Uterus (tissue), 4 donors: Measurements from ENCODE around the gene SLC16A7. TPM values are rescaled to one million over a fixed set of nuclear protein-coding genes. Genes with fewer than 3 reads are reported as not detected.

Experiments used
- DNase-seq, 2 donors: peaks; one replicate each; pipeline ENCODE4 v3.0.0-alpha.2; 2019 to 2020
- H3K27ac ChIP-seq, 2 donors: fragments of 200-600 bp; sonication (generic); 1 replicate in 1 of 2; 2 replicates in 1 of 2; pipeline ENCODE4 v1.5.1; 2016 to 2018
- H3K27me3 ChIP-seq, 2 donors: fragments of 200-600 bp; sonication (generic); one replicate each; pipeline ENCODE4 v1.5.1; 2018 to 2019; ENCODE audit warnings: control low read depth in 1 of 2
- H3K36me3 ChIP-seq, 2 donors: fragments of 200-600 bp; sonication (generic); one replicate each; pipeline ENCODE4 v1.5.1; 2019; ENCODE audit warnings: control low read depth in 1 of 2
- H3K4me1 ChIP-seq, 2 donors: fragments of 200-600 bp; sonication (generic); one replicate each; pipeline ENCODE4 v1.5.1; 2018 to 2019; ENCODE audit warnings: control low read depth in 1 of 2
- H3K4me3 ChIP-seq, 2 donors: fragments of 200-600 bp; sonication (generic); 1 replicate in 1 of 2; 2 replicates in 1 of 2; pipeline ENCODE4 v1.5.1; 2018 to 2019; ENCODE audit warnings: mild to moderate bottlenecking in 1 of 2
- H3K9me3 ChIP-seq, 2 donors: fragments of 200-600 bp; sonication (generic); one replicate each; pipeline ENCODE4 v1.5.1; 2019; ENCODE audit warnings: control low read depth in 1 of 2
- POLR2A ChIP-seq, 2 donors: fragments of 450-650 bp; IDR thresholded peaks; one replicate each; pipeline ENCODE4 v1.6.1; 2016; ENCODE audit warnings: antibody characterized with exemption in 2 of 2, mild to moderate bottlenecking in 1 of 2, moderate library complexity in 1 of 2
- intact Hi-C: fragments of 100-400 bp; cut with DNase I; formaldehyde crosslinking; loops from one replicate; pipeline ENCODE4 v1.15.1; 2023; ENCODE audit warnings: low total_unique reads
- total RNA-seq, 4 donors: library from RNA; depleted of rRNA in 3 of 4; stranded (reverse); fragments of >200 nt in 3 of 4; gene quantifications; one replicate each; pipeline versions ENCODE4 v1.1.0 to v1.2.4, GENCODE V29; 2014 to 2023
- TF ChIP-seq, protein P1 (sequence below), 4 experiments: fragments of 200-600 bp in 2 of 4; fragments of 450-650 bp in 2 of 4; sonication (generic) in 2 of 4; IDR thresholded peaks; one replicate each; pipeline ENCODE4 v1.5.1; 2016 to 2019; ENCODE audit warnings: antibody characterized with exemption in 4 of 4, mild to moderate bottlenecking in 2 of 4, moderate library complexity in 1 of 4
- donor health status: DM: yes; HTN: yes; CAD: no.

The SLC16A7 gene
- total RNA-seq, 4 donors from 2014 or later: 12.3 to 32.4 (median 29.6) TPM

DNA sequence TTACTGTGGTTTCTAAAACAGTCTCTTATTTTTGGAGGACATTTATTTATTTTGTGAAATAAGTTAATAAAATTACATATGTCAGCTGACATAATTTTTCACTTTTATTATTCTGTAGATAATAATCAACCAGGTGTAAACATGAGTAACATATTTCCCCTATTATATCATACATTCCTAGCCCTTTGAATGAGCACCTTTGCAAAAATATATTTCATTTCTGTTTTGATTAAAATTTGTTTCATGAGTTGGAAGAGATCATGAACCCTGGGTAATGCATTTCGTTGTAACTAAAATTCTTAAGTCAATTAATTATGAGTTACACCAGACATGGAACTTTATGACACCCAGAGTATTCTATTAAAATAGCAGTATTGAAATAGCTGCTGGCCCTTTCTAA is 56.3 kb downstream of the SLC16A7 start:
- TF ChIP-seq POLR2A (IDR thresholded peaks at IDR 0.05): no peak
- TF ChIP-seq, protein P1, sequence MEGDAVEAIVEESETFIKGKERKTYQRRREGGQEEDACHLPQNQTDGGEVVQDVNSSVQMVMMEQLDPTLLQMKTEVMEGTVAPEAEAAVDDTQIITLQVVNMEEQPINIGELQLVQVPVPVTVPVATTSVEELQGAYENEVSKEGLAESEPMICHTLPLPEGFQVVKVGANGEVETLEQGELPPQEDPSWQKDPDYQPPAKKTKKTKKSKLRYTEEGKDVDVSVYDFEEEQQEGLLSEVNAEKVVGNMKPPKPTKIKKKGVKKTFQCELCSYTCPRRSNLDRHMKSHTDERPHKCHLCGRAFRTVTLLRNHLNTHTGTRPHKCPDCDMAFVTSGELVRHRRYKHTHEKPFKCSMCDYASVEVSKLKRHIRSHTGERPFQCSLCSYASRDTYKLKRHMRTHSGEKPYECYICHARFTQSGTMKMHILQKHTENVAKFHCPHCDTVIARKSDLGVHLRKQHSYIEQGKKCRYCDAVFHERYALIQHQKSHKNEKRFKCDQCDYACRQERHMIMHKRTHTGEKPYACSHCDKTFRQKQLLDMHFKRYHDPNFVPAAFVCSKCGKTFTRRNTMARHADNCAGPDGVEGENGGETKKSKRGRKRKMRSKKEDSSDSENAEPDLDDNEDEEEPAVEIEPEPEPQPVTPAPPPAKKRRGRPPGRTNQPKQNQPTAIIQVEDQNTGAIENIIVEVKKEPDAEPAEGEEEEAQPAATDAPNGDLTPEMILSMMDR (IDR thresholded peaks at IDR 0.05): no peak
- H3K27me3 ChIP-seq: no peaks in the 10 kb centered on the region
- no peaks in the 10 kb centered on the region for H3K36me3 ChIP-seq
- no peaks in the 10 kb centered on the region for H3K9me3 ChIP-seq
- DNase-seq: no peak
- no peak overlapping the region for H3K4me3 ChIP-seq
- no peak overlapping the region for H3K27ac ChIP-seq
- intact Hi-C loops: no loop called here
- H3K4me1 ChIP-seq: no peaks in the 10 kb centered on the region

DNA sequence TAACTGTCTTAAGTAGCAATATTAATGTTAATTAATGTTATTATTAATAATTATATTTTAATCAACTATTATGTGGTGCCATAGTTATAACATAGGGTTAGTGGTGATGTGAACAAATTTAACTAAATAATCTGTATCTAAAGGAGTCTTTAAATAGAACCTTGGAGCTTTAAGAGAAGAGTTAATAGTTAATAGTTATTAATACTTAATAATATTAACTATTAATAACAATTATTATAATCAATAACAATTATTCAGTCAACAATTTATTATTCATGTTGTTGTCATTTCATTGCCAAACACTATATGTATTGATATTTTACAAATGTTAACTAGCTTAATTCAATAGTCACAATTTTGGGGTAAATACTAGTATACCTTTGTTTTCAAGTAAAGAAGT is 58.2 kb downstream of the SLC16A7 start:
- intact Hi-C loops: no loop called here
- TF ChIP-seq, protein P1 (IDR thresholded peaks at IDR 0.05): no peak
- no peak for TF ChIP-seq POLR2A (IDR thresholded peaks at IDR 0.05)
- Histone ChIP-seq H3K36me3 (no peaks in the 10 kb centered on the region), H3K9me3 (no peaks in the 10 kb centered on the region), H3K4me3 (no peak overlapping the region), H3K4me1 (no peaks in the 10 kb centered on the region), H3K27me3 (no peaks in the 10 kb centered on the region), H3K27ac (no peak overlapping the region)
- no peak for DNase-seq

DNA sequence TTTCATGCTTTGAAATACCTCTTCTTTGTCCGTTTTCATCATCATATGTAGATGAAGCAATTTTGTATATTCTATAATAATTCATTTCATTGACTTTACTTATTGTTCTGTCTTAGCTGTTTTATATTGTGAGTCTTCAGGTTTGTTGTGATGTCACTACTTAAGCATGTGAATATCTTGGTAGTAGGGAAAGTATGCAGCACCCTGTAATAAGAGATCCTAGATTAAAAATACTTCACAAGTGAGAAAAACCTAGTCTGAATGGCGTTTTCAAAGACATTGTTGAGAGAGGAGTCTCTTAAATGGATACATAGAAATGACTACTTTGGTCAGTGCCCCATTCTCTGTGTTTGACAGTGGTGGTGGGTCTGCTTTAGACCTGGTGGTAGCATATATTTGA is 61.4 kb downstream of the SLC16A7 start:
- Histone ChIP-seq H3K4me1 (no peaks in the 10 kb centered on the region), H3K4me3 (no peak overlapping the region), H3K9me3 (no peaks in the 10 kb centered on the region), H3K36me3 (no peaks in the 10 kb centered on the region), H3K27me3 (no peaks in the 10 kb centered on the region), H3K27ac (no peak overlapping the region)
- intact Hi-C loops: no loop called here
- DNase-seq: no peak
- TF ChIP-seq POLR2A (IDR thresholded peaks at IDR 0.05): no peak
- TF ChIP-seq, protein P1 (IDR thresholded peaks at IDR 0.05): no peak

DNA sequence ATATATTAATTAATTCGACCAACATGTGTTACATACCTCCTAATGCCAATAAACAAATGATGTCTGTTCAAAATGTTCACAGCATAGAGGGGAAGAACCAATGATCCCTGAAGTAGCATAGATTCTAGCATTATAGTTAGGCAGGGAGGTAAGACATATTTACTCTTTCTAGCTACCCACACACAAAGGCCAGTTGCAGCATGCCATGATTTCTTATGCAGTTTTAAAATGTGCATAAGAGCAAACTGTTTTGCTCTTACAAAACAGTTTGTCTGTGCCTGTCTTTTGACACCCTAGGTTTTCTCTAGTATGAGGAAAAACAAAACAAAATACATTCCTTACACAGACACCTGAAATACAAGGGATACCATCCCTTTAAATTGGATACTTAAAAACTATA is 61.9 kb downstream of the SLC16A7 start:
- Histone ChIP-seq H3K9me3 (no peaks in the 10 kb centered on the region), H3K27me3 (no peaks in the 10 kb centered on the region), H3K27ac (no peak overlapping the region), H3K4me3 (no peak overlapping the region), H3K36me3 (no peaks in the 10 kb centered on the region), H3K4me1 (no peaks in the 10 kb centered on the region)
- intact Hi-C loops: no loop called here
- TF ChIP-seq POLR2A (IDR thresholded peaks at IDR 0.05): no peak
- TF ChIP-seq, protein P1 (IDR thresholded peaks at IDR 0.05): no peak
- no peak for DNase-seq

DNA sequence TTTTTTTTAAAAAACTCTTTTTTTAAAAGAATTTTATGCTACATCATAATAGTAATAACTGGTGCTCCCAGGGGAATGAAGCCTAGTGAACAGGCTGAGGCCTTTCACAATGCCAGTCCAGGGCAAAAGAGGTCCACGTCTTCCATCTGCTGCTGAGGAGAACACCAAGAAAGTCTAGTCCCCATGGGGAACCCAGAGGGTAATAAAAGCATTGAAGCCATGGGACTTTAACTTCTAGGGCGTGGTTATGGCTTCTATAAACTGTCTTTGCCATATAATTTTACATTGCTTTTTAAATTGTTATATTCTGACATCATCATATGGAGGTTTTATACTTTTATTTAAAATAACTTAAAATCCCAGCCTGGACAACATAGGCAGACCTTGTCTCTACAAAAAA is 64.3 kb downstream of the SLC16A7 start:
- no peak overlapping the region for H3K27ac ChIP-seq
- H3K9me3 ChIP-seq: no peaks in the 10 kb centered on the region
- DNase-seq: no peak
- TF ChIP-seq, protein P1 (IDR thresholded peaks at IDR 0.05): no peak
- TF ChIP-seq POLR2A (IDR thresholded peaks at IDR 0.05): no peak
- intact Hi-C loops: no loop called here
- H3K4me1 ChIP-seq: no peaks in the 10 kb centered on the region
- H3K4me3 ChIP-seq: no peak overlapping the region
- no peaks in the 10 kb centered on the region for H3K36me3 ChIP-seq
- H3K27me3 ChIP-seq: no peaks in the 10 kb centered on the region
